Liver (tissue), 3 donors: Measurements from ENCODE around the gene WDR1.

Source experiments
- ATF3 ChIP-seq: IDR thresholded peaks from 2 replicates; pipeline ENCODE4 v1.6.1; 2016; ENCODE audit warnings: antibody characterized with exemption
- CTCF ChIP-seq: fragments of 150-350 bp; IDR thresholded peaks from 2 replicates; pipeline ENCODE4 v1.5.1; 2017; ENCODE audit warnings: improper control_type of control experiment, low read depth, low read length; ENCODE audit not compliant: missing input control
- EGR1 ChIP-seq, 2 donors: IDR thresholded peaks; 2 replicates each; pipeline ENCODE4 v1.6.1; 2016 to 2018; ENCODE audit warnings: antibody characterized with exemption in 2 of 2, low read depth in 2 of 2
- FOXA1 ChIP-seq: IDR thresholded peaks from 2 replicates; pipeline ENCODE4 v1.6.1; 2016; ENCODE audit warnings: antibody characterized with exemption
- GABPA ChIP-seq, 2 donors: IDR thresholded peaks in 1 of 2; conservative IDR thresholded peaks in 1 of 2; 2 replicates each; pipeline ENCODE4 v1.6.1; 2016; ENCODE audit warnings: antibody characterized with exemption in 2 of 2, mild to moderate bottlenecking in 1 of 2, moderate library complexity in 1 of 2
- HNF4G ChIP-seq: IDR thresholded peaks from 2 replicates; pipeline ENCODE4 v1.6.1; 2016; ENCODE audit warnings: antibody characterized with exemption
- MAX ChIP-seq: IDR thresholded peaks from 2 replicates; pipeline ENCODE4 v1.6.1; 2016; ENCODE audit warnings: antibody characterized with exemption
- RAD21 ChIP-seq, 2 donors: IDR thresholded peaks; 2 replicates each; pipeline ENCODE4 v1.6.1; 2016; ENCODE audit warnings: antibody characterized with exemption in 2 of 2, mild to moderate bottlenecking in 2 of 2
- REST ChIP-seq: IDR thresholded peaks from 2 replicates; pipeline ENCODE4 v1.6.1; 2016; ENCODE audit warnings: antibody characterized with exemption, mild to moderate bottlenecking
- RXRA ChIP-seq, 2 donors: IDR thresholded peaks; 2 replicates each; pipeline ENCODE4 v1.6.1; 2017 to 2018; ENCODE audit warnings: antibody characterized with exemption in 2 of 2, mild to moderate bottlenecking in 1 of 2
- SP1 ChIP-seq: IDR thresholded peaks from 2 replicates; pipeline ENCODE4 v1.6.1; 2018; ENCODE audit warnings: antibody characterized with exemption, mild to moderate bottlenecking
- TAF1 ChIP-seq: conservative IDR thresholded peaks from 2 replicates; pipeline ENCODE4 v1.6.1; 2016; ENCODE audit warnings: antibody characterized with exemption, mild to moderate bottlenecking
- YY1 ChIP-seq: IDR thresholded peaks from 2 replicates; pipeline ENCODE4 v1.6.1; 2016; ENCODE audit warnings: antibody characterized with exemption, mild to moderate bottlenecking
- ZBTB33 ChIP-seq: IDR thresholded peaks from 2 replicates; pipeline ENCODE4 v1.6.1; 2016; ENCODE audit warnings: antibody characterized with exemption
- donor health status: healthy.
- donor health status: healthy.

- TF ChIP-seq ATF3 (no peak), CTCF (no peak), TAF1 (no peak), RXRA (IDR thresholded peaks at IDR 0.05) (no peak), RAD21 (IDR thresholded peaks at IDR 0.05) (no peak), HNF4G (no peak), YY1 (no peak), GABPA (IDR thresholded peaks at IDR 0.05 in 1 of 2, conservative IDR thresholded peaks at IDR 0.05 in 1 of 2) (no peak), EGR1 (IDR thresholded peaks at IDR 0.05; ENCODE audit: low read depth in 2 of 2) (no peak), SP1 (no peak), REST (no peak), FOXA1 (no peak), MAX (no peak), ZBTB33 (no peak)
These were observed 15.8 kb downstream of the WDR1 start for GRCh38 chr4:10100734-10101216.
